Measurements from ENCODE around the gene ID2. TPM values are rescaled to one million over a fixed set of nuclear protein-coding genes. Genes with fewer than 3 reads are reported as not detected.

ID2 gene
- total and polyA plus RNA-seq, 10 of the 15 experiments (the other 5 are each of a cell fraction or from before 2014, with no cell fraction given) = 39.0 to 613 (median 73.6) TPM

- WGBS (ENCODE audit: insufficient coverage, insufficient replicate concordance, low lambda C conversion rate, missing lambda C conversion rate) = 100% methylated on average over 3 of the region's 3 CpGs
- no TSS peak for BruUV-seq (replicated peaks)
- H4K20me1 ChIP-seq (ENCODE audit: control insufficient read depth, insufficient read depth) = no peaks in the 10 kb centered on the region
- ChIA-PET CTCF (no interaction called here), RAD21 (ENCODE audit: unreplicated experiment) (no interaction called here), POLR2A (no interaction called here), SMC1A (ENCODE audit: uncharacterized antibody, unreplicated experiment) (no interaction called here)
- no peaks in the 10 kb centered on the region for H3K27me3 ChIP-seq (replicated peaks in 1 of 2; ENCODE audit: control insufficient read depth in 2 of 2, insufficient read depth in 2 of 2, low read length in 1 of 2)
- no peak for DNase-seq (ENCODE audit: low read depth, low spot score)
- H3K36me3 ChIP-seq (ENCODE audit: control insufficient read depth in 2 of 2, insufficient read depth in 2 of 2, low read length in 1 of 2) = no peaks in the 10 kb centered on the region
- ATAC-seq = no peak
- H3K9me3 ChIP-seq (replicated peaks; ENCODE audit: control insufficient read depth, insufficient read depth, low read length) = no peaks in the 10 kb centered on the region; the same call in 2 of the 3 replicates
- no peak overlapping the region for H3K4me3 ChIP-seq
- no peak for FAIRE-seq
- intact Hi-C loops (cut with micrococcal nuclease; ENCODE audit: unreplicated experiment) = no loop called here
- H3K79me2 ChIP-seq (ENCODE audit: control insufficient read depth, insufficient read depth, low read length) = no peaks in the 10 kb centered on the region
- no peak overlapping the region for H3K9ac ChIP-seq (ENCODE audit: control insufficient read depth, insufficient read depth, low read length)
- TF ChIP-seq TBL1XR1 (IDR thresholded peaks at IDR 0.05; ENCODE audit: low read depth, low read length) (no peak), JUND (IDR thresholded peaks at IDR 0.05; ENCODE audit: low read depth, low read length) (no peak), ZNF592 (IDR thresholded peaks at IDR 0.05) (no peak), HDGF (IDR thresholded peaks at IDR 0.05) (no peak), CEBPZ (IDR thresholded peaks at IDR 0.05; ENCODE audit: low read depth, low read length) (no peak), TCF12 (IDR thresholded peaks at IDR 0.05; ENCODE audit: low read depth, low read length) (no peak), MYC (IDR thresholded peaks at IDR 0.05; ENCODE audit: insufficient read depth, insufficient read length, insufficient replicate concordance, low read length, severe bottlenecking) (no peak)
- no peak overlapping the region for H3K27ac ChIP-seq (ENCODE audit: control insufficient read depth, insufficient read depth)
- no peak overlapping the region for H3K4me2 ChIP-seq (ENCODE audit: control insufficient read depth, insufficient read depth)
- no peaks in the 10 kb centered on the region for H3K4me1 ChIP-seq (ENCODE audit: control insufficient read depth, insufficient read depth, low read length)
- no peak overlapping the region for H2AFZ ChIP-seq (ENCODE audit: control insufficient read depth, low read depth, low read length)
- in situ Hi-C loops (cut with MboI) = no loop called here
Observed at GRCh38 chr2:8721410-8721809, 39.6 kb downstream of the ID2 start.

Measured in GM12878 (cell line).